ENCODE measurements around the gene OR5H6. TPM values are rescaled to one million over a fixed set of nuclear protein-coding genes. Genes with fewer than 3 reads are reported as not detected.
"Not testable (repeated sequence)": the region's sequence is repeated elsewhere in the genome, so short reads cannot be mapped to it uniquely, and the experiment has no call there.

Gene OR5H6
- total RNA-seq (2014; rRNA removed; shearing (Covaris generic)): not detected in 2 replicates

DNA sequence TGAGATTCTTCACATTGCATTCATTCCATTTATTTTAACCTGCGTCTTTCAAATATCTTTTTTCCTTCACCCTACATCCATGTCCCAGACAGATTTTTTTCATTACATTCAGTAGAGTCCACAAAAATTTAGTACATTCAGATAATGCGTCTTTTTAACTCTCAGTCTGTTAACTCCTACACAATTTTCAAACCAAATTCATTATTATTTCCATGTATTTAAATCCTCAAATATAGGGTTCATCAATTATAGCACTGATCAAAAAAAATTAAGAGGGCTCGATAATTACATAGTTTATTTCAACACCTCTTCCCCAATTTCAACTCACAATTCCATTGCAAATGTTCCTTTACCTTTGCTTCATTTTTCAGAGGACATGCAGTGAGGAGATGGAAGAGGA, at the start of gene OR5H6:
OR5H6 (plus strand) TSS at position 301 of the 400 bp plus-strand sequence; CDS start at position 390, 89 bp downstream.
- H3K9me3 ChIP-seq (replicated peaks): no peaks in the 10 kb centered on the region
- H3K4me3 ChIP-seq: no peak within 1 kb of the TSS
- H3K27ac ChIP-seq: no peak within 1 kb of the TSS
- no peaks in the 10 kb centered on the region for H3K4me1 ChIP-seq (replicated peaks)
- H3K27me3 ChIP-seq (replicated peaks): no peaks in the 10 kb centered on the region; the same call in 1 of the 2 replicates
- DNase-seq (ENCODE audit: low read depth in 1 of 2, low spot score in 2 of 2): no peak
- H3K36me3 ChIP-seq: no peaks in the 10 kb centered on the region

DNA sequence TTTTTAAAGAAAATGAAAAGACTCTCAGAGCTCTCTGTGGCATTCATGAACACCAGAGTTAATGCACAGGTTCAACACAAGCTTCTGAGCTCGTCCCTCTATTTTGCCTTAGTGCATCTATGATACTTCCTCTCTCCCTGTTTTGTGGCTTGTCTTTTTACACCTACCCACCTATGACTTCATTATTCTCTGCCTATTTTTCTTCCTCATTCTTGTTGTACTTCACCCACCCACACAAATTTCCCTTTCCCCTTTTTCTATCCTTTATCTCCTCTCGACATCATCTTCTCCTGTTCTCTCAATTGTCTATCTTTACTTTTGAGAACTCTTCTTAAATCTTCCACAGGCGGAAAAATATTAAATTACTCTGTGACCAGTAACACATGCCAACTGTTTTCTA, 49.0 kb upstream of the OR5H6 start:
- no peak overlapping the region for H3K27ac ChIP-seq
- H3K36me3 ChIP-seq: no peaks in the 10 kb centered on the region
- no peaks in the 10 kb centered on the region for H3K4me1 ChIP-seq (replicated peaks)
- no peaks in the 10 kb centered on the region for H3K9me3 ChIP-seq (replicated peaks)
- DNase-seq (ENCODE audit: low read depth in 1 of 2, low spot score in 2 of 2): no peak
- H3K27me3 ChIP-seq (replicated peaks): no peaks in the 10 kb centered on the region
- H3K4me3 ChIP-seq: no peak overlapping the region

DNA sequence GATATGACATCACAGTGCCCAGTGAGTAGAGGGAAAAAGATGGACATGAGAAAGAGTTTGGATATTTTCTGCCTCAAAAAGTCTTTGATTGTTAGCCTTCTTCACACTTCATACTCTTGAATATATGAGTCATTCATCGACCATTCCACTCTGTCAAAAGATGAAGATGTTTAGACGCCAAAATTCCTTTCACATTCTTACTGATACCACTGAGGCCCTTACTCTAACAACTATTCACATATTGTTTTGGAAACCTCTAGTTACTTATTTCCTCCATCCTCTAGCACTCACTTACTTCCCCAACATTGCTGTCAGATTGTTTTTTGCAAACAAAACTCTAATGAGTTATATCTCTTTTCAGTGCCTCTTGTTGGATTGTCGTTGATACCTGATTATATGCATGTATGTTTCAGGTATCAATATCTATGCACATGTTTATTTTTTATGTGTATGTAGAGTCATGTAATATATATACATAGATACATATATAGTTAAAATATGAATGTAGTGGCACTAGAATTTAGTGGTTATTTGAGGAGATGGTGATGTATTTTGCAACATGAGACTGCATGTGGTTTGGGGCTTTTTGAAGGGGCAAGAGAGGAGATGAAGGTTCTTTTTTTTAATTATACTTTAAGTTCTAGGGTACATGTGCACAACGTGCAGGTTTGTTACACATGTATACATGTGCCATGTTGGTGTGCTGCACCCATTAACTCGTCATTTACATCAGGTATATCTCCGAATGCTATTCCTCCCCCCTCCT, 40.0 kb upstream of the OR5H6 start:
- Histone ChIP-seq H3K27me3 (replicated peaks) (no peaks in the 10 kb centered on the region), H3K36me3 (no peaks in the 10 kb centered on the region), H3K9me3 (replicated peaks) (no peaks in the 10 kb centered on the region), H3K27ac (no peak overlapping the region), H3K4me3 (no peak overlapping the region), H3K4me1 (replicated peaks) (no peaks in the 10 kb centered on the region)
- DNase-seq (ENCODE audit: low read depth in 1 of 2, low spot score in 2 of 2): no peak

DNA sequence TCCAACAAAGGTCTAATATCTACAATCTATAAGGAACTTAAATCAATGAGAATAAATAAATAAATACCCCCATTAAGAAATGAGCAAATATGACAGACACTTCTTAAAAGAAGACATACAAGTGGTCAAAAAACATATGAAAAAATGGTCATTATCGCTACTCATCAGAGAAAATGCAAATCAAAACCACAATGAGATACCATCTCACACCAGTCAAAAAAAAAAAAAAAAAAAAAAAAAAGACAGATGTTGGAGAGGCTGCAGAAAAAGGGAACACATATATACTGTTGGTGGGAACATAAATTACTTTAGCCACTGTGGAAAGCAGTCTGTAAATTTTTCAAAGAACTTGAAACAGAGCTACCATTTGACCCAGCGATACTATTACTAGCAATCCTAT, 31.6 kb upstream of the OR5H6 start:
- Histone ChIP-seq H3K9me3 (replicated peaks) (no peaks in the 10 kb centered on the region), H3K27ac (no peak overlapping the region), H3K4me1 (replicated peaks) (no peaks in the 10 kb centered on the region), H3K27me3 (replicated peaks) (no peaks in the 10 kb centered on the region), H3K36me3 (no peaks in the 10 kb centered on the region), H3K4me3 (no peak overlapping the region)
- DNase-seq (ENCODE audit: low read depth in 1 of 2, low spot score in 2 of 2): no peak

DNA sequence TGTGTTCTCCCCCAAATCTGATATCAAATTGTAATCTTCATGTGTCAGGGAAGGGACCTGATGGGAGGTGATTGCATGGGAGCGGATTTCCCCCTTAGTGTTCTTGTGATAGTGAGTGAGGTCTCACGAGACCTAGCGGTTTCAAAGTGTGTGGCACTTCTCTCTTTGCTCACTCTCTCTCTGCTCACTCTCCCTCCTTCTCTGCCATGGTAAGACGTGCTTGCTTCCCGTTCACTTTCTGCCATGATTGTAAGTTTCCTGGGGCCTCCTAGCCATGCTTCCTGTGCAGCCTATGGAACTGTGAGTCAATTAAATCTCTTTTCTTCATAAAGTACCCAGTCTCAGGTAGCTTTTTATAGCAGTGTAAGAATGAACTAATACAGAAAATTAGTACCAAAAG, 30.6 kb upstream of the OR5H6 start:
- Histone ChIP-seq H3K27me3 (replicated peaks) (no peaks in the 10 kb centered on the region), H3K9me3 (replicated peaks) (no peaks in the 10 kb centered on the region), H3K27ac (no peak overlapping the region), H3K4me1 (replicated peaks) (no peaks in the 10 kb centered on the region), H3K4me3 (no peak overlapping the region), H3K36me3 (no peaks in the 10 kb centered on the region)
- DNase-seq (ENCODE audit: low read depth in 1 of 2, low spot score in 2 of 2): no peak

DNA sequence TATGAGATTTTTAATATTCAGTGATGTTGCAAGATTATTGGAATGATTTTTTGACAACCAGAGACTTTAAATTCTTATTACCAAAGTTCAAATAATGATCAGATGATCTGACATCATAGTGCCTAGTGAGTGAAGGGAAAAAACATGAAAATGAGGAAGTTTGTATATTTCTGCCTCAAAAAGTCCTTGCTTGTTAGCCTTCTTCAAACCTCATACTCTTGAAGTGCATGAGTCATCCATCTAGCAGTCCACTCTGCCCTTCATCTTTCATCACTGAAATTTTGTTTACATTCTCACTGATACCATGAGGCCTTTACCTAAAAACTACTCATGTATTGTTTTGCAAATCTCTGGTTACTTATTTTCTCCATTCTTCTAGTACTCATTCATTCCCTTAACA, 23.9 kb upstream of the OR5H6 start:
- Histone ChIP-seq H3K36me3 (no peaks in the 10 kb centered on the region), H3K4me1 (replicated peaks) (no peaks in the 10 kb centered on the region), H3K4me3 (no peak overlapping the region), H3K9me3 (replicated peaks) (no peaks in the 10 kb centered on the region), H3K27me3 (replicated peaks) (no peaks in the 10 kb centered on the region), H3K27ac (no peak overlapping the region)
- no peak for DNase-seq (ENCODE audit: low read depth in 1 of 2, low spot score in 2 of 2)

DNA sequence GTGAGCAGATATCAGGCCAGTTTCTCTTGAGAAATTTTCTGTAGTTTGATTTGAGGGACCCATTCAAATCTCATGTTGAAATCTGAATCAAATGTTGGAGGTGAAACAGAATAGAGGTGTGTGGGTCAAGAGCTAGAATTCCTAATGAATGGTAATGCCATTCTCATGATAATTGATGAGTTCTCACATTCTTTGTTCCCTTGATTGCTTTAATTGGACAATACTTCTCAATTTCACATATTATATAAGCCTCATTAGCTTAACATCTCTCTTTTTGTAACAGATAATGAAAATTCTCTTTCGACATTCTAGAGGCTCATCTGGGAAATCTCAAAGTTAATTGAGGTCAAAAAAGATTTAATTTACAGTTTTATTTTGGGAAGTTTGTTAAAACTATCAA, 21.9 kb upstream of the OR5H6 start:
- DNase-seq (ENCODE audit: low read depth in 1 of 2, low spot score in 2 of 2): no peak
- no peaks in the 10 kb centered on the region for H3K36me3 ChIP-seq
- no peaks in the 10 kb centered on the region for H3K4me1 ChIP-seq (replicated peaks)
- no peak overlapping the region for H3K4me3 ChIP-seq
- H3K27me3 ChIP-seq (replicated peaks): no peaks in the 10 kb centered on the region
- H3K27ac ChIP-seq: no peak overlapping the region
- H3K9me3 ChIP-seq (replicated peaks): no peaks in the 10 kb centered on the region

DNA sequence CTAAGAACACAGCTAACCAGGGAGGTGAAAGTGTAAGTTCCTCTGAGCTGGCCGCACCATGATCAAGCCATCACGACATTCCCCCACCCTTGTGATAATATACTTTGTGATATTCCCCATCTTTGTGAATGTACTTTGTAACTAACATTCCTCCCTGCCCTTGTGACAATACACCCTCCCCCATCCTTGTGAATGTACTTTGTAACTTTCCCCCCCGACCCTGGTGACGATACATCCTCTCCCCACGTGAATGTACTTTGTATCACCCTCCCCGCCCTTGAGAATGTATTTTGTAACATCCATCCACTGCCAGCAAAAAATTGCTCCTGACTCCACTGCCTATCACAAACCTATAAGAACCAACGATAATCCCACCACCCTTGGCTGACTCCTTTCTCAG, 20.2 kb upstream of the OR5H6 start:
- Histone ChIP-seq H3K9me3 (replicated peaks) (no peaks in the 10 kb centered on the region), H3K36me3 (no peaks in the 10 kb centered on the region), H3K27me3 (replicated peaks) (no peaks in the 10 kb centered on the region), H3K27ac (no peak overlapping the region), H3K4me3 (no peak overlapping the region), H3K4me1 (replicated peaks) (no peaks in the 10 kb centered on the region)
- DNase-seq (ENCODE audit: low read depth in 1 of 2, low spot score in 2 of 2): no peak

DNA sequence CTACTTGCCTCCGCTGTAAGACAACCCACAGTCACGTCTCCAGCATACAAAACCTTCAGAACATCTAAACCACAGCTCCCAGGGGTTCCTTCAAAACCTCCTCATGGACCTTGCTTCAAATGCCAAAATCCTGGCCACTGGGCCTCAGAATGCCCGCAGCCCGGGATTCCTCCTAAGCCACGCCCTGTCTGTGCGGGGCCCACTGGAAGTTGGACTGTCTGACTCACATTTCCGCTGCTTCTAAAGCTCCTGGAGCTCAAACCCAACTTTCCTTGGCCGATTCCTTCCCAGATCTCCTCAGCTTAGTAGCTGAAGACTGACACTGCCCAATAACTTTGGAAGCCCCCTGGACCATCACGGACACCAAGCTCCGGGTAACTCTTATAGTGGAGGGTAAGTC, 17.9 kb upstream of the OR5H6 start:
- H3K9me3 ChIP-seq (replicated peaks): no peaks in the 10 kb centered on the region
- no peaks in the 10 kb centered on the region for H3K4me1 ChIP-seq (replicated peaks)
- H3K27ac ChIP-seq: no peak overlapping the region
- no peak for DNase-seq (ENCODE audit: low read depth in 1 of 2, low spot score in 2 of 2)
- no peak overlapping the region for H3K4me3 ChIP-seq
- H3K36me3 ChIP-seq: no peaks in the 10 kb centered on the region
- no peaks in the 10 kb centered on the region for H3K27me3 ChIP-seq (replicated peaks)

DNA sequence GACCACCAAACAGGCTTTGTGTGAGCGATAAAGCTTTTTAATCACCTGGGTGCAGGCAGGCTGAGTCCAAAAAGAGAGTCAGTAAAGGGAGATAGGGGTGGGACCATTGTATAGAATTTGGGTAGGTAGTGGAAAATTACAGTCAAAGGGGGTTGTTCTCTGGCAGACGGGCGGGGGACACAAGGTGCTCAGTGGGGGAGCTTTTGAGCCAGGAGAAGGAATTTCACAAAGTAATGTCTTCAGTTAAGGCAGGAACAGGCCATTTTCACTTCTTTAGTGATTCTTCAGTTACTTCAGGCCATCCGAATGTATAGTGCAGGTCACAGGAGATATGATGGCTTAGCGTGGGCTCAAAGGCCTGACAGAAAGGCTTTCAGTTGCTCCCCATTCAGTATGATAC, 8.0 kb upstream of the OR5H6 start:
- H3K4me3 ChIP-seq; H3K36me3 ChIP-seq; H3K9me3 ChIP-seq (replicated peaks); H3K27me3 ChIP-seq (replicated peaks); DNase-seq (ENCODE audit: low read depth in 1 of 2, low spot score in 2 of 2); H3K4me1 ChIP-seq (replicated peaks); H3K27ac ChIP-seq: not testable (repeated sequence)

DNA sequence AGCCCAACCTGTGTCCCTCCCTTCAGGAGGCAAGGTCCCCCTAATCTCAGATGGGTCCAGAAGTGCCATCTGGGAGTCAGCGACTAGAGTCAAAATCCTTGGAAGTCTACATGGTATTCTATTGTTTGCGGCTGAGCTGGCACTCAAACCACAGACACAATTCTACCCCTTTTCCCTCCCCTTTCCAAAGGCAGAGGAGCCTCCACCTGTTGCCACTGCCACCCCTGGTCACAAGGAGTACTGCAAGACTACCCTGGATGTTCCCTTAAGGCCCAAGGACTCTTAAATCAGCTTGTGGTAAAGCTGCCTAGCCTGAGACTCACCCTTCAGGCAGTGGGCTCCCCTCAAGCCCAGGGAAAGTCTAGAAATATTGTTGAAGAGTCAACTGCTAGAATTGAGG, 4.3 kb upstream of the OR5H6 start:
- H3K4me3 ChIP-seq: no peak overlapping the region
- DNase-seq (ENCODE audit: low read depth in 1 of 2, low spot score in 2 of 2): no peak
- no peaks in the 10 kb centered on the region; the same call in 1 of the 2 replicates for H3K27me3 ChIP-seq (replicated peaks)
- no peak overlapping the region for H3K27ac ChIP-seq
- no peaks in the 10 kb centered on the region for H3K9me3 ChIP-seq (replicated peaks)
- H3K36me3 ChIP-seq: no peaks in the 10 kb centered on the region
- no peaks in the 10 kb centered on the region for H3K4me1 ChIP-seq (replicated peaks)

DNA sequence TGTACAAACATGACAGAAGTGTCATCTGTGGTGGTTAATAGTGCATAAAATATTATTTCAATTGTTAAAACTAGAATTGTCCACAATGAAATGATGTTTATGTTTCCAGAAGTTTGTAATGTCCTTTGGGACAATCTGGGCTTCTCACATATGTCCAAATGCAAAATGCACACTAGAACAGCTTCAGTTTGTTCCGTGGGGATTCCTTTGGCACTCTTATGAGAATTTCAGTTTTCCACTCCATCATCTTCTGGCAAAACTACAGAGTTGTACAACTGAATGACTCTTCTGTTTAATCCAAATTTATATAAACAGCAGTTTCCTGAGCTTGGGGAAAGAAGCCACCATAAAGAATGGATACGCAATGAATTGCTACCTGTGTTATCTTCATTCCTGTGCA, 2.0 kb upstream of the OR5H6 start:
- Histone ChIP-seq H3K4me1 (replicated peaks) (no peaks in the 10 kb centered on the region), H3K27me3 (replicated peaks) (no peaks in the 10 kb centered on the region; the same call in 1 of the 2 replicates), H3K36me3 (no peaks in the 10 kb centered on the region), H3K27ac (no peak overlapping the region), H3K4me3 (no peak overlapping the region), H3K9me3 (replicated peaks) (no peaks in the 10 kb centered on the region)
- no peak for DNase-seq (ENCODE audit: low read depth in 1 of 2, low spot score in 2 of 2)

DNA sequence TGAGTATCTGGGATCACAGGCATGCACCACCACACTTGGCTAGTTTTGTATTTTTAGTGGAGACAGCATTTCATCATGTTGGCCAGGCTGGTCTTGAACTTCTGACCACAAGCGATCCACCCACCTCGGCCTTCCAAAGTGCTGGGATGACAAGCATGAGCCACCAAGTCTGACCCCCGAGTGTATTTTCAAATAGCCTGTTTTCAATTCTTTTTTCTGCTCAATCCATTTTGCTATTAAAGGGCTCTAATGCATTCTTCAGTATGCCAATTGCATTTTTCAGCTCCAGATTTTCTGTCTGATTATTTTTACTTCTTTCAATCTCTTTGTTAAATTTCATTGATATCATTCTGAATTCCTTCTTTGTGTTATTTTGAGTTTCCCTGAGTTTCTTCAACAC, 5.8 kb downstream of the OR5H6 start:
- no peaks in the 10 kb centered on the region for H3K27me3 ChIP-seq (replicated peaks)
- no peak for DNase-seq (ENCODE audit: low read depth in 1 of 2, low spot score in 2 of 2)
- H3K9me3 ChIP-seq (replicated peaks): no peaks in the 10 kb centered on the region
- no peak overlapping the region for H3K27ac ChIP-seq
- H3K36me3 ChIP-seq: no peaks in the 10 kb centered on the region
- no peak overlapping the region for H3K4me3 ChIP-seq
- no peaks in the 10 kb centered on the region for H3K4me1 ChIP-seq (replicated peaks)

DNA sequence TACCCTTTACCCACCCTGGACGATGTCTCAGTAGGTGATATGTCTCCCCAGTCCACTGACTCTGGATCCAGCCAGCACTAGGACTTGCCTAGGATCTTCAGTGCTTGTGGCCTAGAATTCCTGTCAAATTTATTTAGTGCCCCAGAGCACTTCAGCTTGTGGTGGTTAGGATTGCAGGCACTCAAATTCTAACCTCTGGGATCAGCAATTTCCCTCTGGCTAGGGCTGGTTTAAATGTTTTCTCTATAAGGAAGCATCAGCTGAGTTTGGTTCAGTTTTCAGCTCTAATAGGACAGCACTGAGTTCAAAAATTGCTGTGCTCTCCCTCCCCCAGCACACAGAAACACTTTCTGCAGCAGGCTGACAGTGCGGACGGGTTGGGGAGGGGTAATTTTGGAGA, 8.1 kb downstream of the OR5H6 start:
- no peak overlapping the region for H3K27ac ChIP-seq
- no peaks in the 10 kb centered on the region for H3K4me1 ChIP-seq (replicated peaks)
- DNase-seq (ENCODE audit: low read depth in 1 of 2, low spot score in 2 of 2): no peak
- H3K4me3 ChIP-seq: no peak overlapping the region
- no peaks in the 10 kb centered on the region for H3K27me3 ChIP-seq (replicated peaks)
- no peaks in the 10 kb centered on the region for H3K36me3 ChIP-seq
- no peaks in the 10 kb centered on the region for H3K9me3 ChIP-seq (replicated peaks)

DNA sequence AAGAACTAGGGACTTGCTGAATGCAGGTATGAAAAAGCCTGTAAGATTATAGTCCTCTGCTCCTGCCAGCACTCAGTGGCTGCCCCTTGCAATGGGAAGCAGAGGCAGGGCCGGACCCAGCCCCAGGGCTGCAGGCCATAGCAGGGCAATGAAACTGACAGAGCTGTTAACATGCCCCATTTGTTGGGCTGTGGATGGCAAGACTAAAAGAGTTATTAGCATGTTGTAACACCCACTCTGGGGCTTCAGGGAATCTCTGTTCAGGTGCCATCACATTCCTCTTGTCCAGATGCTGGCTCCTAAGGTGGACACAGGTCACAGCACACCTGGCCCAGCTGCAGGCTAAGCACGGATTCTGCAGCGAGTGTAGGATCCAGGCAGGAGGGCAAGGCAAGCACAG, 10.9 kb downstream of the OR5H6 start:
- no peak overlapping the region for H3K27ac ChIP-seq
- H3K4me3 ChIP-seq: no peak overlapping the region
- H3K9me3 ChIP-seq (replicated peaks): no peaks in the 10 kb centered on the region; the same call in 1 of the 2 replicates
- no peak for DNase-seq (ENCODE audit: low read depth in 1 of 2, low spot score in 2 of 2)
- H3K27me3 ChIP-seq (replicated peaks): peaks cover under 1% of the 10 kb centered on the region; the same call in 1 of the 2 replicates
- H3K4me1 ChIP-seq (replicated peaks): no peaks in the 10 kb centered on the region
- no peaks in the 10 kb centered on the region for H3K36me3 ChIP-seq
